Measurements from ENCODE around the gene OBSL1. TPM values are rescaled to one million over a fixed set of nuclear protein-coding genes. Genes with fewer than 3 reads are reported as not detected.

The OBSL1 gene
- total and polyA plus RNA-seq, 2 donors (not counting 3 experiments of a cell fraction or from before 2014, with no cell fraction given) = 16.7 to 20.7 TPM

GRCh38 chr2:219519526-219519916, 51.8 kb downstream of the OBSL1 start:
- Histone ChIP-seq H3K27me3 (ENCODE audit: control insufficient read depth in 2 of 2, insufficient read depth in 2 of 2, low read length in 2 of 2) (peaks cover 56 to 57% of the 10 kb centered on the region in 2 experiments), H3K79me2 (ENCODE audit: control insufficient read depth, insufficient read depth, low read length) (no peaks in the 10 kb centered on the region), H3K27ac (ENCODE audit: insufficient read depth, low read depth, low read length) (no peak overlapping the region), H3K4me1 (ENCODE audit: control insufficient read depth, extremely low read depth, insufficient read depth, low read length) (no peaks in the 10 kb centered on the region), H2AFZ (ENCODE audit: low read depth, low read length) (no peak overlapping the region), H3K36me3 (ENCODE audit: control insufficient read depth in 2 of 2, extremely low read depth in 1 of 2, insufficient read depth in 2 of 2, low read length in 2 of 2) (no peaks in the 10 kb centered on the region), H3K9ac (replicated peaks; ENCODE audit: extremely low read depth, insufficient read depth, low read length) (no peak overlapping the region), H3K9me3 (replicated peaks; ENCODE audit: control insufficient read depth, insufficient read depth, low read length) (no peaks in the 10 kb centered on the region), H3K4me3 (replicated peaks in 1 of 3; ENCODE audit: insufficient read depth in 1 of 3, low read depth in 1 of 3, low read length in 3 of 3) (no peak overlapping the region), H4K20me1 (replicated peaks; ENCODE audit: control insufficient read depth, extremely low read depth, insufficient read depth, low read length) (no peaks in the 10 kb centered on the region), H3K9me1 (replicated peaks; ENCODE audit: control insufficient read depth, extremely low read depth, insufficient read depth, low read length) (no peaks in the 10 kb centered on the region), H3K4me2 (ENCODE audit: insufficient read depth, low read length) (no peak overlapping the region)
- ChIA-PET CTCF (interaction anchor here (1.1 to 5.3 kb wide), 5 partner anchors 11 to 117 kb away, joined by 4 to 86 read pairs (median 67); partner anchors contain the start of gene GMPPA), POLR2A (no interaction called here)
- FAIRE-seq = no peak
- dilution Hi-C loops (cut with MboI; ENCODE audit: extremely low pct_ligation_motif_present, low sequenced_read_pairs) = no loop called here
- no peak for DNase-seq (ENCODE audit: low read depth, low spot score)
- TF ChIP-seq POLR2AphosphoS5 (IDR thresholded peaks at IDR 0.05; ENCODE audit: insufficient read depth, low read depth, low read length) = no peak
- no peak for TF ChIP-seq POLR2A (IDR thresholded peaks at IDR 0.05; ENCODE audit: low read depth, low read length)
- TF ChIP-seq GATA2 (IDR thresholded peaks at IDR 0.05; ENCODE audit: insufficient read depth, insufficient read length, low read depth, low read length) = no peak
- TF ChIP-seq FOS (IDR thresholded peaks at IDR 0.05; ENCODE audit: borderline replicate concordance, insufficient read depth, low read length) = no peak
- TF ChIP-seq EZH2 (IDR thresholded peaks at IDR 0.05; ENCODE audit: borderline replicate concordance, low read depth, low read length, severe bottlenecking) = no peak
- TF ChIP-seq, protein P1, sequence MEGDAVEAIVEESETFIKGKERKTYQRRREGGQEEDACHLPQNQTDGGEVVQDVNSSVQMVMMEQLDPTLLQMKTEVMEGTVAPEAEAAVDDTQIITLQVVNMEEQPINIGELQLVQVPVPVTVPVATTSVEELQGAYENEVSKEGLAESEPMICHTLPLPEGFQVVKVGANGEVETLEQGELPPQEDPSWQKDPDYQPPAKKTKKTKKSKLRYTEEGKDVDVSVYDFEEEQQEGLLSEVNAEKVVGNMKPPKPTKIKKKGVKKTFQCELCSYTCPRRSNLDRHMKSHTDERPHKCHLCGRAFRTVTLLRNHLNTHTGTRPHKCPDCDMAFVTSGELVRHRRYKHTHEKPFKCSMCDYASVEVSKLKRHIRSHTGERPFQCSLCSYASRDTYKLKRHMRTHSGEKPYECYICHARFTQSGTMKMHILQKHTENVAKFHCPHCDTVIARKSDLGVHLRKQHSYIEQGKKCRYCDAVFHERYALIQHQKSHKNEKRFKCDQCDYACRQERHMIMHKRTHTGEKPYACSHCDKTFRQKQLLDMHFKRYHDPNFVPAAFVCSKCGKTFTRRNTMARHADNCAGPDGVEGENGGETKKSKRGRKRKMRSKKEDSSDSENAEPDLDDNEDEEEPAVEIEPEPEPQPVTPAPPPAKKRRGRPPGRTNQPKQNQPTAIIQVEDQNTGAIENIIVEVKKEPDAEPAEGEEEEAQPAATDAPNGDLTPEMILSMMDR (IDR thresholded peaks at IDR 0.05; ENCODE audit: extremely low read depth in 1 of 2, insufficient read depth in 1 of 2, low read depth in 1 of 2, low read length in 2 of 2) = no peak
- TF ChIP-seq MYC (IDR thresholded peaks at IDR 0.05; ENCODE audit: low read depth, low read length) = no peak
- TF ChIP-seq JUN (IDR thresholded peaks at IDR 0.05; ENCODE audit: borderline replicate concordance, insufficient read depth, insufficient read length, low read depth) = no peak
- TF ChIP-seq, protein P2, sequence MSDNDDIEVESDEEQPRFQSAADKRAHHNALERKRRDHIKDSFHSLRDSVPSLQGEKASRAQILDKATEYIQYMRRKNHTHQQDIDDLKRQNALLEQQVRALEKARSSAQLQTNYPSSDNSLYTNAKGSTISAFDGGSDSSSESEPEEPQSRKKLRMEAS (IDR thresholded peaks at IDR 0.05; ENCODE audit: insufficient read depth, insufficient read length) = no peak
- intact Hi-C loops (cut with micrococcal nuclease) = no loop called here
- no TSS peak for BruUV-seq (replicated peaks)

Data from endothelial cell of umbilical vein (primary cell).